ENCODE data around the gene BRIP1. TPM values are rescaled to one million over a fixed set of nuclear protein-coding genes. Genes with fewer than 3 reads are reported as not detected.

The BRIP1 gene
- polyA plus RNA-seq, 12 donors = 2.6 to 9.3 (median 4.8) TPM; not detected in 1

DNA sequence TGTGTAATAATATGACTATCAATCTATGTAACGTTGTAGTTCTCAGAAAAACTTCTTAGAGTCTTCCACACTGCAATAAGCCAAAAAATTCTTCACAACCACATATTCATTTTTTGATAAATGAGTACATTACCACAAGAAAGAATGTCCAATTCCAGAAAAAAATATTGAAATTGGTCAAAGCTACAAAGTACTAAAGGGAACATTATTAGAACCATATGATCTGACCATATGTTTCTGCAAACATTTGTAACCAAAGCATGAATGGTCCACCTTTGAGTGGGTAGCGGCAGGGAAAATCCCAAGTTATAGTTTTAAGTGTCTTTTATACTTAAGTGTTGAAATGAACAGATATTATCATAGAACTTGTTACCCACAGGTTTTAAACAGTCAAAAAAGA is 200.6 kb downstream of the BRIP1 start:
- no peak for DNase-seq

DNA sequence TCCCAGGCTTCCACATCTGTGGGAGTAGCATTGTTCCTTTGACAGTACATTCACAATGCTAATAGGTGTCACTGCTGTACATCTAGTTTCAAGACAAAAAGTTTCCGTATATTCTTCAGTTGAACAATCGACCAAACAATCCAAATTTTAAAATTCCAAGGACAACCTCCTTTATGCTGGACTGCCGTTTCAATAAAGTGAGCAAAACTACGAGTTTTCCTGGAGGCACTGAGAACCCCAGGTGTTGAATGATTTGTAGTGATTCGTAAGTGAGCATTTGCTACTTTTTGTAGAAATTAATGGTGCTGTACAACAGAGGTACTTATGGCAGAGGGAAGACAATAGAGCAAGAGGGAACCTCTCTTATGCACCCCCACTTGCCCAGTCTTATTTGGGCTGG is 201.1 kb downstream of the BRIP1 start:
- no peak for DNase-seq

DNA sequence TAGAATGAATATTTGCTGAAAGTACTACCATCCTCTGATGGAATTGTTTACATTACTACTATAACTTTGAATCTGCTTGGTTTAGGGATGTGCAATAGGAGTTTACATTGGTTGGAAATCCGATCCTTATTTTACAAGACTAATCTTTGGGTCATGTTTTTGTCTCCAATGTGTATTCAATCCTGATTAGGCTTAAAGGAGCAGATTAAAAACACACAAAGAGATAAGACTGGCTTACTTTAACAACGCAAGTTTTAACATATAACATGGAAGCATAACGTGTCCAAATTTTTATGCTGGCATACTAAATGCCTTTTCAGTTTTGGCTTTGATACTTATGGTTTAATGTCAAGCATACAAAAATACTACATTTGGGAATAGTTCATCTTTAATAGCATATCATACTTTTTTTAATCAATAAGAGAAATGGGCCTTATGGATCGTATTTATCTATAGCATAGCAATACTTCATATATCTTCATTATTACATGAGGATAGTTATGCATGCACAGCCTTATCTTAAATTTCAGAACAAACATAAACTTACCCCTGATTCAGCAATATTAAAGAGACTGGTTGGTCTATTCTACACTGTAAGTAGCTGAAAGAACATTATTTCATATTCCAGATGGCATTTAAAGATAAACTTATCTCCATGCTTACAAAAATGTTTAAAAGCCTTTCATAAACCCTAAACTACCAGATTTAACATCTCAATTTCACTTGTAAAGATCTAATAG is 202.4 kb downstream of the BRIP1 start:
- DNase-seq = no peak

DNA sequence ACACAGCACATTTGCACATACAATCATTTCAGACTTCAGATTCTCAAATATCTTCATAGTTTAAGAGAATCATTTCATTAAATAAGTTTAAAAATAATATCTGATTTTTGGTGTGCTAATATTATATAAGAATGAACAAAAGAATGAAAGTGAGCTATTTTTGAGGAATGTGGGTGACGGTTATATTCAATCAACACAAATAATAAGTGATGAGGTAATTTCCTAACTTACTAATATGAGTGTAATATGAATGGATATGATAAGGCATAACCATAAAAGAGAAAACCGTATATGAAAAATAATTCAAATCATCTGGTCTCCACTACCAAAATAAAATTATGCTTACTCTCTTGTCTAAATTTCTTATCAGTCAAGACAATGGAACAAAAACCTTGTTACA is 203.9 kb downstream of the BRIP1 start:
- no peak for DNase-seq

DNA sequence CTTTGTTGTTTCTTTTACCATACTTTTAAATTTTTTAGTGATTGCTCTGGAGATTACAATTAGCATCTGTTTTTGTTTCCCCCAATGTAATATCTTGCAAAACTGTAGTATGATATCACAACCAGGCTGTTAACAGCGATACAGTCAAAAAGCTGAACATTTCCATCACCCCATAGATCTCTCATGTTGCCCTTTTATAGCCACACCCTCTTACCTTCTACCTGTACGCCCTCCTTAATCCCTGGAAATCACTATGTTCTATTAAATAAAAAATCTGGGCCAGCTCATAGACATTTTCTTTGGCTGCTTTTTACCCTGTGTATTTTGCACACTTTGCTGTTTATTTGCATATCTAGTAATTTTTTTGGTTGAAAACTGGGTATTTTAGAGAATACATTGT is 205.1 kb downstream of the BRIP1 start:
- DNase-seq = no peak

DNA sequence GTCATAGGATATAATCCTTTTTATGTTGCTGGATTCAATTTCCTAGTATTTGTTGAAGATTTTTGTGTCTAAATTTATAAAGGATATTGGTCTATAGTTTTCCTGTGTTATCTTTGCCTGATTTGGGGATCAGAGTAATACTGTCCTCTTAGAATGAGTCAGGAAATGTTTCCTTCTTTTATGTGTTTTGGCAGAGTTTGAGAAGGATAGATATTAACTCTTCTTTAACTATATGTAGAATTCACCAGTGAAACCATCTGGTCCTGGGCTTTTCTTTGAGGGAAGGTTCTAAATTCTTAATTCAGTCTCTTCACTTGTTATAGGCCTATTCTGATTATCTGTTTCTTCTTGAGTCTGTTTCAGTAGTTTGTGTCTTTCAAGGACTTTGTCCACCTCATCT is 206.0 kb downstream of the BRIP1 start:
- DNase-seq = no peak

DNA sequence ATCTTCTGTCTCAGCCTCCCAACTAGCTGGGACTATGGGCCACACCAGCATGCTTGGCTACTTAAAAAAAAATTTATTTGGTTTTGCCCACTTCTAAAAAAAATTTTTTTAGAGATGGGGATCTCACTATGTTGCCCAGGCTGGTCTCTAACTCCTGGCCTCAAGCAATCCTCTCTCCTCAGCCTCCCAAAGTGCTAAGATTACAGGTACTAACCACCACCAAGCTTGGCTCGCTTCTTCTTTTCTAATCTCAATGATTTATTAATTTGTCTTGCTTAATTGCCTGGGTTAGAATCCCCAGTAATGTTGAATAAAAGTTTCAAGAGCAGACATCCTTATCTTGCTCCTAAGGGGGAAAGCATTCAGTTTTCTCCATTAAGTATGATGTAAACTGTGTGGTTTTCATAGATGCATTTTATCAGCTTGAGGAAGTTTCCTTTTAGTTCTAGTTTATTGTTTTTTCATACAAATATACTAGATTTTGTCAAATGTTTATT is 206.6 kb downstream of the BRIP1 start:
- no peak for DNase-seq

DNA sequence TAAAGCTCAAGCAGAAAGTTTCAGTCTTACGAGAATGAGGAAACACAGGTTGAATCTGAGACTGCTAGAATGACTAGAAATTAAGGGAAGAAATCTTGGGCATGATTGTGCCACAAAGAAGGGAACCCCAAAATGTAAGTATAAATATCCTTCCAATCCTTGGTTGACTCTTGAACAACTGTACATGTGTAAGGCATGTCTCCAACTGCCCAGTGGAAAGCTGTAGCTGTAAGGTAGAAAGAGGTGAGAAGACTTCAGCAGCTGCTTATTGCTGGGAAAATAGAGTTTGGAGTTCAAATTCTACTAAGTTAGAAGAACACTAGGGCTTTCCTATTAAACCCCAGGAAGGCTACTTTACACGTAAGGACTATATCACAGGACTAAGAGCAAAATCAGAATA is 212.6 kb downstream of the BRIP1 start:
- DNase-seq = no peak

DNA sequence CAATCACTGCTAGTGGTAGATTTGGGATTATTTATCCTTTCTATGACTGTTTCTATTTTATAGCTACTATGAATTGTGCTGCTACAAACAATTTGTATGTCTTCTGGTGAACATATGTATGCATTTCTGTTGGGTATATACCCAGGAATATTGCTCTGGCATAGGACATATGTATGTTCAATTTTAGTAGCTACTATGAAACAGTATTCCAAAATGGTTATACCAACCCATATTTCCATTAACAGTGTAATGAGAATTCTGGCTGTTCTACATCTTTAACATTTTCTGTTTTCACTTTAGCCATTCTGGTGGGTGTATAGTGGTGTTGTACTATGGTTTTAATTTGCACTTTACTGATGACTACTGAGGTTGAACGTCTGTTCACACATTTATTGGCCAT is 214.7 kb downstream of the BRIP1 start:
- DNase-seq = no peak

DNA sequence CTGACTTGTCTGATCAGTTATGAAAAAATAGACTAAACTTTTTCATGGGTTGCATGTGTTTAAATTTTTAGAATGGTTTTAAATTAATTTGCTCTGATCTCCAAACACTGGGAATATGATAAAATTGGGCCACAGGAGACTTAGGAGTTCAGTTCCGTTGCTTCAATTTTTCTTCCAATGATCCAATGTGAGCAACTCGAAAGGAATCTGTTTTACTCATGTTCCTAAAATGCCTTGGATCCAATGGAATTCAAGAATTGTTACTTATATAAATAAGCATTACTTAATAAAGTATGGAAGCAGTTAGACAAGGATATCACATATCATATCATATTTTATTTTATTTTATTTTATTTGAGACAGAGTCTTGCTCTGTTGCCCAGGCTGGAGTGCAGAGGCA is 216.3 kb downstream of the BRIP1 start:
- DNase-seq = no peak

DNA sequence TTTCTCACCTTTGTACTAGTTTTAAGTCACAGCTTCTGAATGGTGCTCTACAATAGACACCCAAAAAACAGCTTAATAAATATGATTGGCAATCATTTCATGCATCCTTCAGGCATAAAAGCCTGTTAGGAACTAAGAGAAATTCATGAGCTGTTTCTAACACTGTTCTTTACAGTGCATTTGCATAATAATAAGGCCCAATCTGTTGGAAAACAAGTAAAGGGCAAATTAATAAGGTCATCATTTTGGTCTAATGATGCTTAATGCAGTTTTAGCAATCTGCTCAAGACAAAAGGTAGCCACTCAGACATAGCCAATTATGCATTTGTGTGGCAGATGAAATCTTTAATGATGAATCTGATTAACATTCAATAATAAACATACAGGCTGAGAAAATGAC is 216.8 kb downstream of the BRIP1 start:
- DNase-seq = no peak

DNA sequence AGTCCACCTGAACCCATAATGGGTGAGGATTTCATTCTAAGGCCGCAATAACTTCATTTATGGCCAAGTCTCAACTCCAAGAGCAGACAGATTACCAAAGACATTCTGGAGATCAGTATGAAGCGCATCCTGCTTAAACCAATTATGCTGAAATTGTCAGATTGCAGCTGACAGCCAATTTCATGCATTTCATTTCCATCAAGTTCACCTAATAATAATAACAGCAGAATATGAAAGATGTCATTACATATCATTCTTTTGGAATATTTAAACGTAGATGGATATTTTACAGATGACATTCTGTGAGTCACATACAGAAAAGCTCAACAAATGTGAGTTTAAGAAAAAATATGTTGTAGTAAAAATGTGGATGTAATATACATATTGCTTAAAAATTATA is 217.4 kb downstream of the BRIP1 start:
- no peak for DNase-seq

DNA sequence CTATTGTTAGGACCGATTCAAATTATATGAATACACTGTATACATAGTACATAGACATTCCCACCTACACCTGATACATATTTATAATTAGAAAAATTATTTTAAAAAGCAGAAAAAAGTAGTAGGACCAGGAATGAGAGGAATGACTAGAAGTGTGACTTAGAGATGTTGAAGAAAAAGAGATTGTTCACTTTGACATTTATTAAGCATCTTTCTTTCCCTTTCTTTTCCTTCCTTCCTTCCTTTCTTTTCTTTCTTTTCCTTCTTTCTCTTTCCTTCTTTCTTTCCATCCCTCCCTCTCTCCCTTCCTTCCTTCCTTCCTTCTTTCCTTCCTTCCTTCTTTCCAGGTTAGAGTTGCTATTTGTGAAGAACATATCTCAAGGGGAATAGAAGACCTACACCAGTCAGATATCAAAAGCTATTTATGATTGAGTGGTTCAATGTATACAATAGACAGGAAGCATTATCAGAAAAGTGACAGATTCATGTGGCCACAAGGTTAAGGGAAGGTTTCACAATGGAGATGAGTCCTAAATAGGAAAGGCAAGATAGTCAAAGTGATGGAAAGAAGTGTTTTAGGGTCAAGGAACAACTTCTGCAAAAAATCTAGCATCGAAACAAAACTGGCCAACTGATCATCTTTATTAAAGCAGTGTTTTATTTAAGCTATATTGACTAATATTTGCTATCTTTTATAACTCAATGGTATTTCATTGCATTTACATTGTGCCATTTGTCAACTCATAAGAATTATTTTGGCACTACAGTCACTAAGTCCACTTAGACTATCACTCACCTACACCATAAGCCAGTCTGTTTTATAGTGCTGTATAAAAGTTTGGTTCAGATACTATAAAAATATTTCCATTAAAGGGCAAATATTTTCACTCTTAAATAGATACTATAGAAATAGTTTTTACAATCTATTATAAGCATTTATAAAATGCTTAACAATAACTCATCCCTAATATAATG is 218.2 kb downstream of the BRIP1 start:
- no peak for DNase-seq

DNA sequence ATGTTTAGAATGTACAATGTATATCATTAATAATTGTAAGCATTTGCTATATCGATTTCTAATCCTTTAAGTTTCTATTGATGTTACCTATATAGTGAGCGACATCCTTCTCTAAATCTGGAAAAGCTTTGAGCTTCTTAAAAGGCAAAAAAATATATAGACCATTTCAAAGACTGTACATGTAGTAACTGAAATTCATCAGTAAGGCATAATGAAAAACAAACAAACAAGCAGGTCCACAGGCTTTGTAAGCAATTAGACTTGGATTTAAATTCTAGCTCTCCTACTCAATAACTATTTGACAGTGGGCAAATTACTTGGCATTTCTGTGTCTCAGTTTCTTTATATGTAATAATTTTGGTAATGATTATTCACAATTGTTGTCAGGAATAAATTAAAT is 220.6 kb downstream of the BRIP1 start:
- no peak for DNase-seq

DNA sequence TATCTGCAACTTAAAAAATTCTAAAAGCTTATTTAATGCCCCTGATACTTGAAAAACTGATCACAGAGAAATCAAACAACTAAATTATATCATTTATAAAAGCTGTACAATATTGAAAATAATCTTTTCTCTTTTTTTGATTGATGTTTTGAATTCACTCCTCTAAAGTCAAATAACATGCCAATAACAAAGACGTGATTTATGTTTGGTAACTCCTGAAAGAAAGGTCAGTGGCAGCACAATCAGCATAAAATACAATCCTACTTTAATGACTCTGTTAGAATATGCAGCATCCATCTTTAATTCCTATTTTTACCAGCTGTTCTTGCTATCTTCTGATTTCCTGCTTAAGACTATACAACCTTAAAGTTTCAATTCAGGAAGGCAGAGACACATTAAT is 221.6 kb downstream of the BRIP1 start:
- DNase-seq = no peak

DNA sequence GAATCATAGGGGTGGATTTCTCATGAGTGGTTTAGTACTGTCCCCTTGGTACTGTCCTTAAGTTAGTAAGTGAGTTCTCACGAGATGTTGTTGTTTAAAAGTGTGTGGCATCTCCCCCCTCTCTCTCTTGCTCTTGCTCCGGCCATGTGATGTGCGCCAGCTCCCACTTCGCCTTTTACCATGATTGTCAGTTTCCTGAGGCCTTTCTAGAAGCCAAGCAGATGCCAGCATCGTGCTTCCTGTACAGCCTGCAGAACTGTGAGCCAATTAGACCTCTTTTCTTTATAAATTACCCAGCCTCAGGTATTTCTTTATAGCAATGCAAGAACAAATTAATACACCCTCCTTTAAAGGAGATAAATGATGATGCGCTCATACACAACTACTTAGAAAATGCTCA is 222.2 kb downstream of the BRIP1 start:
- DNase-seq = no peak

DNA sequence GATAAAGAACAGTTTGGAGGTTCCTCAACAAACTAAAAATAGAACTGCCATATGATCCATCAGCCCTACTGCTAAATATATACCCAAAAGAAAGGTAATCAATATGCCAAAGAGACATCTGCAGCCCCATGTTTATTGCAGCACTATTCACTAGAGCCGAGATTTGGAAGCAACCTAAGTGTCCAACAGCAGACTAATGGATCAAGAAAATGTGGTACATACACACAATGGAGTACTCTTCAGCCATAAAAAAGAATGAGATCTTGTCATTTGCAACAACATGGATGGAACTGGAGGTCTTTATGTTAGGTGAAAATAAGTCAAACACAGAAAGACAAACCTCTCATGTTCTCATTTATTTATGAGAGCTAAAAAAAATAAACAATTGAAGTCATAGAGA is 223.5 kb downstream of the BRIP1 start:
- no peak for DNase-seq

DNA sequence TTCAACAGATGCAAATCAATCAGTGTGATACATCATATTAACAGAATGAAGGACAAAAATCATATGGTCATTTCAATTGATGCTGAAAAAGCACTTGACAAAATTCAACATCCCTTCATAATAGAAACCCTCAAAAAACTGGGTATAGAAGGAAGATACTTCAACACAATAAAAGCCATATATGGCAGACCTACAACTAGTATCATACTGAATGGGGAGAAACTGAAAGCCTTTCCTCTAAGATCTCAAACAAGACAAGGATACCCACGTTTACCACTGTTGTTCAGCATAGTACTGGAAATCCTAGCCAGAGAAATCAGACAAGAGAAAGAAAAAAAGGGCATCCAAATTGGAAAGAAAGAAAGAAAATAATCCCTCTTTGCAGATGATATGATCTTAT is 225.2 kb downstream of the BRIP1 start:
- no peak for DNase-seq

DNA sequence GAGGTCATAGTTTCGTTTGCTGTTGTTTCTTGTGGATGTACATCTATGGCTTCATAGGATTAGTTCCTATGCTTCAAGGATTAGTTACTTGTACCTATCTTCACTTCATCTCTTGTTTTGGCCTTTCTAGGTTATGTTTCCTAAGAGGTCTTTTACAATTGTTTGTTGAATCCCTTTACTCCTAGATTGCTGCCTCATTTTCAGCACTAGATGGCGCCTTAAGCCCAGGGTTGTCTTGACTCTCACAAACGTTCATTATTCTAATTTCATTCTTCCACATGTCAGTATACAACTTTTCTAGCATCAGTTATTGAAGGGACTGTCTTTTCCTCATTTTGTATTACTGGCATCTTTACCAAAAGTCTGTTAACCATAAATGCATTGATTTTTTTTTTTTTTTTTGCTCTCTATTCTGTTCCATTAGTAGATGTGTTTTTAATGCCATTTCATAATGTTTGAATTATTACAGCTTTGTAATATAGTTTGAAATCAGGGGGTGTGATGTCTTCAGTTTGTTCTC is 227.4 kb downstream of the BRIP1 start:
- DNase-seq = no peak

DNA sequence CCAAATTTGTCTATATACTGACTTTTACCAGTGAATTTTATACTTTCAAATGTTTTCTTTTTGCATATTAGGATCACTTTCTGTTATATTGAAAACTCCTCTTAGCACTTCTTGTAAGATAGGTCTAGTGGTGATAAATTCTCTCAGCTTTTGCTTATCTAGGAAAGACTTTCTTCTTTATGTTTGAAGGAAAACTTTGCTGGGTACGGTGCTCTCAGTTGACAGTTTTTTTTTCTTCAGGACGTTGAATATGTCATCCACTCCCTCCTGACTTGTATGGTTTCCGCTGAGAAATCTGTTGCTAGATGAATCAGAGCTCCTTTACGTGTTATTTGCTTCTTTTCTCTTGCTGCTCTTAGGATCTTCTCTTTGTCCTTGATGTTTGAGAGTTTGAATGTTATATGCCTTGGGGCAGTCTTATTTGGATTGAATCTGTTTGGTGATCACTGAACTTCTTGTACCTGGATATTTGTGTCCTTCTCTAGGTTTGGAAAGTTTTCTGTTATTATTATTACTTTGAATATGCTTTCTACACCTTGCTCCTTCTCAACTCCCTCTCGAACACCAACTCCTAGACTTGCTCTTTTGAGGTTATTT is 228.3 kb downstream of the BRIP1 start:
- DNase-seq = no peak

DNA sequence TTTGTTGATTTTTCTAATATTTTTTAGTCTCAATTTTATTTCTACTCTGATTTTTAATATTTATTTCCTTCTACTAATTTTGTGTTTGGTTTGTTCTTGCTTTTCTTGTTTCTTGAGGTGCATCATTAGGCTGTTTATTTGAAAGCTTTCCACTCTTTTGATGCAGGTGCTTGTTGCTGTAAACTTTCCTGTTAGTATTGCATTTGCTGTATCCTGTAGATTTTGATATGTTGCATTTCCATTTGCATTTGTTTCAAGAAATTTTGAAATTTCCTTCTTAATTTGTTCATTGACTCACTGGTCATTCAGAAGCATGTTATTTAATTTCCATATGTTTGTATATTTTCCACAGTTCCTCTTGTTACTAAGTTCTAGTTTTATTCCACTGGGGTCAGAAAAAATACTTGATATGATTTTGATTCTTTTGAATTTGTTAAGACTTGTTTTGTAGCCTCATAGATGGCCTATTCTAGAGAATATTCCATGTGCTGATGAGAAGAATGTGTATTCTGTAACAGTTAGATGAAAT is 229.3 kb downstream of the BRIP1 start:
- DNase-seq = no peak

DNA sequence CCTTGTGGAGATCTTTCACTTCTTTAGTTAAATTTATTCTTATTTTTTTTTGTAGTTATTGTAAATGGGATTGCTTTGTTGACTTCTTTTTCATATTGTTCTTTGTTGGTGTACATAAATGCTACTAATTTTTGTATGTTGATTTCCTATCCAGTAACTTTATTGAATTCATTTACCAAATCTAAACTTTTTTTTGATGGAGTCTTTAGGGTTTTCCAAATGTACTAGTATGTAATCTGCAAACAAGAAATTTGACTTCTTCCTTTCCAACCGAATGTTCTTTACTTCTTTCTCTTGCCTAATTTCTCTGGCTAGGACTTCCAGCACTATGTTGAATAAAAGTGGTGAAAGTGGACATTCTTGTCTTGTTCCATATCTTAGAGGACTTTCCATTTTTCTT is 230.5 kb downstream of the BRIP1 start:
- no peak for DNase-seq

All from muscle of arm (tissue), 12 donors.